Measurements from ENCODE around the gene SMAP1.

SMAP1 gene

DNA sequence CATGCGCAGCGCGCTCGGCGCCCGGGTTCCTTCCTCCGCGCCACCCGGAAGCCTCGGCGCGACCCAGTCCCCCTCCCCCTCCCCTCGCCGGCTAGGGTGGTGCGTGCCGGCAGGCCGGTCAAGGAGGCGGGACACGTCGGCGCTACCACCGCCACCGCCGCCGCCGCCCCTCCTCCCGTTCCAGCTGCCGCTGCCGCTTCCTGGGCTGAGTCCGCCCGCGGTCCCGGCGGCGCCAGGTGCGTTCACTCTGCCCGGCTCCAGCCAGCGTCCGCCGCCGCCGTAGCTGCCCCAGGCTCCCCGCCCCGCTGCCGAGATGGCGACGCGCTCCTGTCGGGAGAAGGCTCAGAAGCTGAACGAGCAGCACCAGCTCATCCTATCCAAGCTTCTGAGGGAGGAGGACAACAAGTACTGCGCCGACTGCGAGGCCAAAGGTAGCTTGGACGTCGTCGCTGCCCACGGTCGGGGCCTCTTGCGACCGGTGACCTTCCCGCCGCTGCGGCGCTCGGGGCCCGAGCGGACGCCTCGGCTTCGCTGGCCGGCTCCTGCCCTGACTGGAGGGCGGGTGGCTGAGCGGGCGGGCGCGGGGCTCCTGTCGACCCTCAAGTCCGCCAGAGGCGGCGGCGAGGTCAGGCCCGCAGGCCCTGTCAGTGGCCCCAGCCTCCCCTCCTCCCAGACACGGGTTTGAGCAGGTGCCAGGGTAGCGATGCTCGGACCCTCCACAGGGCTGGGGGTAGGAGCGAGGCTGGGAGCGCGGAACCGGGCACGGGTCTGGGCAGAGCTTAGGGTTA is at the start of gene SMAP1:
Gene SMAP1, plus strand, starts transcription at position 173 of the 788 bp plus-strand sequence. Its CDS starts 141 bp downstream, at position 314.
- peak; percentile 92 for DNase-seq (ENCODE audit: low read depth)
- peak within 1 kb of the TSS; percentile 80 for H3K4me3 ChIP-seq (ENCODE audit: low read length)
- TF ChIP-seq, protein P1, sequence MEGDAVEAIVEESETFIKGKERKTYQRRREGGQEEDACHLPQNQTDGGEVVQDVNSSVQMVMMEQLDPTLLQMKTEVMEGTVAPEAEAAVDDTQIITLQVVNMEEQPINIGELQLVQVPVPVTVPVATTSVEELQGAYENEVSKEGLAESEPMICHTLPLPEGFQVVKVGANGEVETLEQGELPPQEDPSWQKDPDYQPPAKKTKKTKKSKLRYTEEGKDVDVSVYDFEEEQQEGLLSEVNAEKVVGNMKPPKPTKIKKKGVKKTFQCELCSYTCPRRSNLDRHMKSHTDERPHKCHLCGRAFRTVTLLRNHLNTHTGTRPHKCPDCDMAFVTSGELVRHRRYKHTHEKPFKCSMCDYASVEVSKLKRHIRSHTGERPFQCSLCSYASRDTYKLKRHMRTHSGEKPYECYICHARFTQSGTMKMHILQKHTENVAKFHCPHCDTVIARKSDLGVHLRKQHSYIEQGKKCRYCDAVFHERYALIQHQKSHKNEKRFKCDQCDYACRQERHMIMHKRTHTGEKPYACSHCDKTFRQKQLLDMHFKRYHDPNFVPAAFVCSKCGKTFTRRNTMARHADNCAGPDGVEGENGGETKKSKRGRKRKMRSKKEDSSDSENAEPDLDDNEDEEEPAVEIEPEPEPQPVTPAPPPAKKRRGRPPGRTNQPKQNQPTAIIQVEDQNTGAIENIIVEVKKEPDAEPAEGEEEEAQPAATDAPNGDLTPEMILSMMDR (IDR thresholded peaks at IDR 0.05; ENCODE audit: insufficient read depth, low read depth, low read length, missing control alignments), result no peak

- TF ChIP-seq, protein P1 (IDR thresholded peaks at IDR 0.05; ENCODE audit: insufficient read depth, low read depth, low read length, missing control alignments), result no peak
- H3K4me3 ChIP-seq (ENCODE audit: low read length), result no peak overlapping the region
- DNase-seq (ENCODE audit: low read depth), result no peak
Measured at GRCh38 chr6:70620746-70621145, 46.9 kb upstream of the SMAP1 start.

- DNase-seq (ENCODE audit: low read depth), result peak; percentile 6
- no peak overlapping the region for H3K4me3 ChIP-seq (ENCODE audit: low read length)
- TF ChIP-seq, protein P1 (IDR thresholded peaks at IDR 0.05; ENCODE audit: insufficient read depth, low read depth, low read length, missing control alignments), result no peak
Measured at GRCh38 chr6:70622461-70622860, 45.2 kb upstream of the SMAP1 start.

GRCh38 chr6:70625436-70625835 is 42.2 kb upstream of the SMAP1 start:
- TF ChIP-seq, protein P1 (IDR thresholded peaks at IDR 0.05; ENCODE audit: insufficient read depth, low read depth, low read length, missing control alignments), result no peak

DNA sequence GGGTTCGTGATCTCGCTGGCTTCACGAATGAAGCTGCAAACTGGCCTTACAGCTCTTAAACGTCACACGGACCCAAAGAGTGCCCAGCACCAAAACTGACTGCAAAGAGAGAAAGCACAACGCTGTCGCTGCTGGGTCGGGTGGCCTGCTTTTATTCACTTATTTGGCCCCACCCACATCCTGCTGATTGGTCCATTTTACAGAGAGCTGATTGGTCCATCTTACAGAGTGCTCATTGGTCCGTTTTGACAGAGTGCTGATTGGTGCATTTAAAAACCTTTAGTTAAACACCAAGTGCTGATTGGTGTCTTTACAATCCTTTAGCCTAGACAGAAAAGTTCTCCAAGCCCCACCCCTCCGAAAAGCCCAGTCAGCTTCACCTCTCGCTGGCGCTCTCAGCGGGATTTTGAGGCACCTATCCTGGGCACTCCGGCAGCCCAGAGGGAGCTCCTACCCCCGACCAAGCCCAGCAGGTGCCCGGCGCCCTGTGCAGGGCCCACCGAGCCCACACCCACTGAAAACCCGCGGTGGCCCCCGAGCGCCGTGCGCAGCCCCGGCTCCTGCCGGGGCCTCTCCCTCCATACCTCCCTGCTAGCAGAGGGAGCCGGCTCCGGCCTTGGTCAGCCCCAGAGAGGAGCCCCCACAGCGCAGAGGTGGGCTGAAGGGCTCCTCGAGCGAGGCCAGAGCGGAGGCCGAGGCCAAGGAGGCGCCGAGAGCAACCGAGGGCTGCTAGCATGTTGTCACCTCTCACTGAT is 40.0 kb upstream of the SMAP1 start:
- DNase-seq (ENCODE audit: low read depth), result no peak
- H3K4me3 ChIP-seq (ENCODE audit: low read length), result no peak overlapping the region
- TF ChIP-seq, protein P1 (IDR thresholded peaks at IDR 0.05; ENCODE audit: insufficient read depth, low read depth, low read length, missing control alignments), result no peak

More at GRCh38 chr6:70625436-70625835, 42.2 kb upstream of the SMAP1 start:
- no peak for DNase-seq (ENCODE audit: low read depth)
- no peak overlapping the region for H3K4me3 ChIP-seq (ENCODE audit: low read length)

DNA sequence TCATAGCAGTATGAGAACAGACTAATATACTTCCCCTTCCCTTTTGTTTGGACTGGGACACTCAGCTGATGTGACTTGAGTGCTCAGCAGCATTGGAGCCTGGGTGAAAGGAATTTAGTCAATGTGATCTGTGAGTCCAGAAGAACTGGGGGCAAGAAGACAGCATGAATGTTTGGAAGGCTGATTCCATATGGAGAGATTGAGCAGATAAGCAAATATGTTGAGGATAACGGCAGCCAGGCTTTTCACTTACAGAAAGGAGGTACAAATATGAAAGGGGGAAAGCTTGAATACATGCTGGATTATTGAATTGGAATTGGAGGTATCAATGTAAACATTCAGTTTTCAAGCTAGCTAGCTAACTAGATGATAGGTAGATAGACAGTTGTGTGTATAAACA is 37.8 kb upstream of the SMAP1 start:
- DNase-seq (ENCODE audit: low read depth), result no peak
- H3K4me3 ChIP-seq (ENCODE audit: low read length), result no peak overlapping the region
- TF ChIP-seq, protein P1 (IDR thresholded peaks at IDR 0.05; ENCODE audit: insufficient read depth, low read depth, low read length, missing control alignments), result no peak

All from epithelial cell of esophagus (primary cell).